ENCODE measurements around the gene PACSIN1. TPM values are rescaled to one million over a fixed set of nuclear protein-coding genes. Genes with fewer than 3 reads are reported as not detected.
"Not testable (repeated sequence)": the region's sequence is repeated elsewhere in the genome, so short reads cannot be mapped to it uniquely, and the experiment has no call there.

Gene PACSIN1
- total RNA-seq, 4 donors from 2014 or later = 0.11 to 0.40 TPM; not detected in 2

DNA sequence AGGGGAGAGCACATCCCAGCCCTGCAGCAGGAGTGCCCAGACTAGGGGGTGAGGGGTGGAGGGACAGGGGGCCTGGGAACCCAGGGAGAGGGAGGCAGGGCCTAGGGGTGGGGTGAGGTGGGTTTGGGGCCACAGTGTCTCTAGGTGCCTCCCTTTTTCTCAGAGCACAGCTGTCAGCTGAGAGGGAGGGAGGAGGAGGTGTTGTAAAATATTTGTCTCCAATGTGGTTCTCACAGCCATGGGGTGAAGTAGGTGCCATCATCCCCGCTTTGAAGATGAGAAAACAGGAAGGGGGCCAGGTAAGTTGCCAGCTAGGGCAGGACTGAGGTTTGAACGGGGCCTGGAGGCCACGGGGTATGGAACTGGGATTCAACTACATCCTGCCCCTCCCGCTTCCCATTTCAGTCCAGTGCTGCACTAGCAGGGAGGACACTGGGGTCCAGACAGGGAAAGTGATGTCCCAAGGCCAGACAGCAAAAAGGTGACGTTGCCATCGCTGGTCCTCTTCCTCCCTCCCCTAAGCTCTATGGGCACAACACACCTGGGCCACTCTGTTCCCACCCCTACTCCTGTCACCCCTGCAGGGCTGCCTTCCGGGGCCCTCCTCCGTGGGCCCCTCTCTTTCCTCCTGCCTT is 20.3 kb downstream of the PACSIN1 start:
- WGBS = 69% methylated on average over 8 of the region's 8 CpGs
- Histone ChIP-seq H3K36me3 (no peaks in the 10 kb centered on the region), H3K9me3 (no peaks in the 10 kb centered on the region)

DNA sequence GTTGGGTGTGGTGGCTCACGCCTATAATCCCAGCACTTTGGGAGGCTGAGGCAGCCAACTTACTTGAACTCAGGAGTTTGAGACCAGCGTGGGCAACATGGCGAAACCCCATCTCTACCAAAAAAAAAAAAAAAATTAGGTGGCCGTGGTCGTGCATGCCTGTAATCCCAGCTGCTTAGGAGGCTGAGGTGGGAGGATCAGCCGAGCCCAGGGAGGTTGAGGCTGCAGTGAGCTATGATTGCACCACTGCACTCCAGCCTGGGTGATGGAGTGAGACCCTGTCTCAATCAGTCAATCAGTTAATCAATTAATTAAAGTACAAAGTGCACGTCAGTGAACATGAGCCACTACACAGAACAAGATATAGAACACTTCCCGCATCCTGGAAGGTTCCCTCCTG is 21.0 kb downstream of the PACSIN1 start:
- H3K4me3 ChIP-seq; H3K4me1 ChIP-seq; H3K36me3 ChIP-seq; H3K27me3 ChIP-seq; DNase-seq (ENCODE audit: low spot score in 2 of 2); H3K9me3 ChIP-seq; H3K27ac ChIP-seq: not testable (repeated sequence)
- 88% methylated on average over 8 of the region's 8 CpGs for WGBS

More for the DNA sequence above, 20.3 kb downstream of the PACSIN1 start:
- Histone ChIP-seq H3K4me1 (peaks cover 3% of the 10 kb centered on the region), H3K27me3 (no peaks in the 10 kb centered on the region), H3K4me3 (no peak overlapping the region), H3K27ac (no peak overlapping the region)
- no peak for DNase-seq (ENCODE audit: low spot score in 2 of 2)
- TF ChIP-seq POLR2A (IDR thresholded peaks at IDR 0.05) (no peak), CTCF (IDR thresholded peaks at IDR 0.05) (no peak), EP300 (IDR thresholded peaks at IDR 0.05) (no peak)

DNA sequence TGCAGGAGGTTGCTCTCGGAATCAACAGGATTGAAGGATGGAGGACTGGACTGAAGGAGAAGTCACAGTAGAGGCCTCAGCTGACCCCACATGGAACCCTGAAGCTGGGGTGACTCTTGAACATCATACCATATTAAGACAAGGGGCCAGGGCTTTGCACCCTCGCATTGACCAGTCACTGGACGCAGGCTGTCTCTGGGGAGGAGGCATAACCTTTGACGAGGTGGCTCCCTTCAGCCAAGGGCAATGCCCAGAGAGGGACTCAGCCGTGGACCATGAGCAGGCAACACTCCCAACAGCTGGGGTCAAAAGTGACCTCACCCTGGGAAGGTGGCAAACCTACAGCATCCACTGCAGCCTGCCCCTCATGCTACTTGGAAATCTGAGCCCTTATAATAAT is 21.7 kb downstream of the PACSIN1 start:
- peaks cover 3% of the 10 kb centered on the region for H3K4me1 ChIP-seq
- no peak for DNase-seq (ENCODE audit: low spot score in 2 of 2)
- H3K27ac ChIP-seq = no peak overlapping the region
- H3K36me3 ChIP-seq = no peaks in the 10 kb centered on the region
- H3K9me3 ChIP-seq = no peaks in the 10 kb centered on the region
- WGBS = 60% methylated on average over 4 of the region's 5 CpGs
- no peak for TF ChIP-seq EP300 (IDR thresholded peaks at IDR 0.05)
- no peak for TF ChIP-seq POLR2AphosphoS5 (IDR thresholded peaks at IDR 0.05)
- TF ChIP-seq CTCF (IDR thresholded peaks at IDR 0.05) = no peak
- TF ChIP-seq POLR2A (IDR thresholded peaks at IDR 0.05) = no peak
- H3K27me3 ChIP-seq = no peaks in the 10 kb centered on the region
- no peak overlapping the region for H3K4me3 ChIP-seq

DNA sequence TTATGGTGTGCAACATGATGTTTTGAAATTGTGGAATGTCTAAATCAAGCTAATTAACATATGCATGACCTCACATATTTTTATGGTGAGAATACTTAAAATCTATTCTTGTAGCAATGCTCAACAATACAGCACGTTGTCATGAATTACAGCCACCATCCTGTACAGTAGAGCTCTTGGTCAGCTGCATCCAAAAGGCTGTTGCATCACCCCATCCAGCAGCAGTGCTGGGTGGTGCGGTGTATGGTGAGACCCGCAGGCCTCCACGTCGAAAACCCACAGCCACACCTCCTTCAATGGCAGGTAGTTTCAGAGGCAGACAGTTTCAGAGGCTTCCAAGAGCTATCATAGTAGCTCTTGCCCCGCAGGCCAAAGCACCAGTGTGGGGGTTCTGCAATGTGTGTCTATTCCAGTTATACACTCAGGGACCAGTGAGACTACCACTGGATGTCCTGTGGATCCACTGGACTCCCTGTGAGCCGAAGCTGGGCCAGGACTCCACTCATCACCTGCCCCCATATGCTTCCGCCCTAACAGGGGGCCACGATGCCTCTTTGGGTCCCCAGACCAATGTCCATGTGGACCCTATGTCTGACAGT is 23.4 kb downstream of the PACSIN1 start:
- 76% methylated on average over 9 of the region's 9 CpGs for WGBS
- H3K27ac ChIP-seq = no peak overlapping the region

DNA sequence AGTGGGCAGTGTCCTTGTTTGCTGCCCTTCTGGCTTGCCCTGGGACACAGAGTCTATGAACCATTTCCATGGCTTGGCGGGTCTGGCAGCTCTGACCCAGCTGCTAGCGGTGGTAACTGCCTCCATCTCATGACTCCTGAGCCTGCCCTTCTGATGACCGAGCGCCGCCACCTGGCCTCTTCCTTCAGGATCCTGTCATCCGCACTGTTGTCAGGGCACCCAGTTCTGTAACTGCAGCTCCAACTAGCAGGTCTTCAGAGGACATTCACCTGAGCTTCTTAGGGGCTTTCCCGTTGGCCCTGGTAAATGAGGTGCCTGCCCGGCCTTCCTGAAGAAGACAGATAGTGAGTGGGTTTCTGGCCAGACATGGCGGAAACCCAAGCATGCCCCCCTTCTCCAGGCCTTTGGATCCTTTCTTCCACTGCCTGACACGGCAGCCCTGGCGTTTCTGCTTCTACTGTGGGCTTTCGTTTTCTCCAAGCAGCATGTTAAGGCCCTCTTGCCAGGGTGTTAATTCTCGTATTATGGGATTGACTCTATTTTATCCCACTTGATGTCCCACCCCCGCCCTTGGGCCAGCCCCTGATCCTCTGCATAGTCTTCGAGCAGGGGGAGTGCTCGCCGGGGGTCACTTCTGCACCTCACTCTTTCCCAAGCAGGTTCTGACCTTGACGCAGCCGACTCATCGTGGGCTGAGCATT is 24.7 kb downstream of the PACSIN1 start:
- TF ChIP-seq POLR2AphosphoS5 (IDR thresholded peaks at IDR 0.05) = no peak
- no peak for TF ChIP-seq EP300 (IDR thresholded peaks at IDR 0.05)

More for the DNA sequence above, 23.4 kb downstream of the PACSIN1 start:
- Histone ChIP-seq H3K4me1 (peaks cover 3% of the 10 kb centered on the region), H3K27me3 (no peaks in the 10 kb centered on the region), H3K4me3 (no peak overlapping the region), H3K9me3 (no peaks in the 10 kb centered on the region), H3K36me3 (no peaks in the 10 kb centered on the region)
- no peak for DNase-seq (ENCODE audit: low spot score in 2 of 2)
- TF ChIP-seq POLR2AphosphoS5 (IDR thresholded peaks at IDR 0.05) (no peak), CTCF (IDR thresholded peaks at IDR 0.05) (no peak), POLR2A (IDR thresholded peaks at IDR 0.05) (no peak), EP300 (IDR thresholded peaks at IDR 0.05) (no peak)

DNA sequence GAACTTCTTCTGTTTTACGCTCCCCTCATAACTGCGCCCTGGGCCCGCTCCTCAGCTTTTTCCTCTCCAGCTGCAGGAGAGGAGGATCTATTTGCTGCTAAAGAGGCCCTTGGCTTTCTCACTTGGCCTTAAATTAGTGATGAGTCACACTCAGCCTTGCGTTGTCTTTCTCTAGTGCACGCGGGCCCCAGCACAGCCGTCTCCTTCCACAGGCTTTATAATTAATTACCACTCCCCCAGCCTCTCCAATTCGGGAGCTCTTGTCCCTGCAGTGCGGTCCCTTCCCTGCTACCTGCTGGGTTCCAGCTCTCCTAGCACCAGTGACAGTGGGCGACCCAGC is 25.2 kb downstream of the PACSIN1 start:
- Histone ChIP-seq H3K27me3 (no peaks in the 10 kb centered on the region), H3K4me3 (no peak overlapping the region), H3K27ac (no peak overlapping the region), H3K36me3 (no peaks in the 10 kb centered on the region), H3K9me3 (no peaks in the 10 kb centered on the region), H3K4me1 (peaks cover 3% of the 10 kb centered on the region)
- no peak for TF ChIP-seq EP300 (IDR thresholded peaks at IDR 0.05)
- TF ChIP-seq CTCF (IDR thresholded peaks at IDR 0.05) = no peak
- no peak for TF ChIP-seq POLR2AphosphoS5 (IDR thresholded peaks at IDR 0.05)
- TF ChIP-seq POLR2A (IDR thresholded peaks at IDR 0.05) = no peak
- DNase-seq (ENCODE audit: low spot score in 2 of 2) = no peak
- WGBS = 19% methylated on average over 10 of the region's 10 CpGs

More for the DNA sequence above, 24.7 kb downstream of the PACSIN1 start:
- Histone ChIP-seq H3K36me3 (no peaks in the 10 kb centered on the region), H3K4me3 (no peak overlapping the region), H3K9me3 (no peaks in the 10 kb centered on the region), H3K27me3 (no peaks in the 10 kb centered on the region), H3K4me1 (peaks cover 3% of the 10 kb centered on the region), H3K27ac (no peak overlapping the region)
- no peak for DNase-seq (ENCODE audit: low spot score in 2 of 2)
- 59% methylated on average over 13 of the region's 20 CpGs for WGBS
